ENCODE results near the gene TEKTIP1. TPM values are rescaled to one million over a fixed set of nuclear protein-coding genes. Genes with fewer than 3 reads are reported as not detected.
A peak's percentile ranks its signal among the peaks of the same experiment; 100 is the strongest.

The TEKTIP1 gene
- total and polyA plus RNA-seq, 9 of the 15 experiments (the other 6 are each of a cell fraction or from before 2014, with no cell fraction given) = 0.66 TPM; not detected in 8

- TF ChIP-seq, protein P1, sequence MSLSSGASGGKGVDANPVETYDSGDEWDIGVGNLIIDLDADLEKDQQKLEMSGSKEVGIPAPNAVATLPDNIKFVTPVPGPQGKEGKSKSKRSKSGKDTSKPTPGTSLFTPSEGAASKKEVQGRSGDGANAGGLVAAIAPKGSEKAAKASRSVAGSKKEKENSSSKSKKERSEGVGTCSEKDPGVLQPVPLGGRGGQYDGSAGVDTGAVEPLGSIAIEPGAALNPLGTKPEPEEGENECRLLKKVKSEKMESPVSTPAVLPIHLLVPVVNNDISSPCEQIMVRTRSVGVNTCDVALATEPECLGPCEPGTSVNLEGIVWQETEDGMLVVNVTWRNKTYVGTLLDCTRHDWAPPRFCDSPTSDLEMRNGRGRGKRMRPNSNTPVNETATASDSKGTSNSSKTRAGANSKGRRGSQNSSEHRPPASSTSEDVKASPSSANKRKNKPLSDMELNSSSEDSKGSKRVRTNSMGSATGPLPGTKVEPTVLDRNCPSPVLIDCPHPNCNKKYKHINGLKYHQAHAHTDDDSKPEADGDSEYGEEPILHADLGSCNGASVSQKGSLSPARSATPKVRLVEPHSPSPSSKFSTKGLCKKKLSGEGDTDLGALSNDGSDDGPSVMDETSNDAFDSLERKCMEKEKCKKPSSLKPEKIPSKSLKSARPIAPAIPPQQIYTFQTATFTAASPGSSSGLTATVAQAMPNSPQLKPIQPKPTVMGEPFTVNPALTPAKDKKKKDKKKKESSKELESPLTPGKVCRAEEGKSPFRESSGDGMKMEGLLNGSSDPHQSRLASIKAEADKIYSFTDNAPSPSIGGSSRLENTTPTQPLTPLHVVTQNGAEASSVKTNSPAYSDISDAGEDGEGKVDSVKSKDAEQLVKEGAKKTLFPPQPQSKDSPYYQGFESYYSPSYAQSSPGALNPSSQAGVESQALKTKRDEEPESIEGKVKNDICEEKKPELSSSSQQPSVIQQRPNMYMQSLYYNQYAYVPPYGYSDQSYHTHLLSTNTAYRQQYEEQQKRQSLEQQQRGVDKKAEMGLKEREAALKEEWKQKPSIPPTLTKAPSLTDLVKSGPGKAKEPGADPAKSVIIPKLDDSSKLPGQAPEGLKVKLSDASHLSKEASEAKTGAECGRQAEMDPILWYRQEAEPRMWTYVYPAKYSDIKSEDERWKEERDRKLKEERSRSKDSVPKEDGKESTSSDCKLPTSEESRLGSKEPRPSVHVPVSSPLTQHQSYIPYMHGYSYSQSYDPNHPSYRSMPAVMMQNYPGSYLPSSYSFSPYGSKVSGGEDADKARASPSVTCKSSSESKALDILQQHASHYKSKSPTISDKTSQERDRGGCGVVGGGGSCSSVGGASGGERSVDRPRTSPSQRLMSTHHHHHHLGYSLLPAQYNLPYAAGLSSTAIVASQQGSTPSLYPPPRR (CRISPR knock-in tag; IDR thresholded peaks at IDR 0.05; ENCODE audit: borderline replicate concordance) = no peak
- TF ChIP-seq PREB (CRISPR knock-in tag; IDR thresholded peaks at IDR 0.05) = no peak
- TF ChIP-seq ZNF512 (tag; IDR thresholded peaks at IDR 0.05) = no peak
- TF ChIP-seq KLF10 (CRISPR knock-in tag; IDR thresholded peaks at IDR 0.05) = no peak
- TF ChIP-seq MTF1 (CRISPR knock-in tag; IDR thresholded peaks at IDR 0.05; ENCODE audit: borderline replicate concordance) = no peak
- peak; percentile 14 to 64; a peak in 2 of 4 replicates for TF ChIP-seq KDM1A (IDR thresholded peaks at IDR 0.05)
- TF ChIP-seq HDAC2 (IDR thresholded peaks at IDR 0.05) = 0 out of 2 replicates have a peak, but pooled peaks have one; percentile 45
- TF ChIP-seq, protein P2, sequence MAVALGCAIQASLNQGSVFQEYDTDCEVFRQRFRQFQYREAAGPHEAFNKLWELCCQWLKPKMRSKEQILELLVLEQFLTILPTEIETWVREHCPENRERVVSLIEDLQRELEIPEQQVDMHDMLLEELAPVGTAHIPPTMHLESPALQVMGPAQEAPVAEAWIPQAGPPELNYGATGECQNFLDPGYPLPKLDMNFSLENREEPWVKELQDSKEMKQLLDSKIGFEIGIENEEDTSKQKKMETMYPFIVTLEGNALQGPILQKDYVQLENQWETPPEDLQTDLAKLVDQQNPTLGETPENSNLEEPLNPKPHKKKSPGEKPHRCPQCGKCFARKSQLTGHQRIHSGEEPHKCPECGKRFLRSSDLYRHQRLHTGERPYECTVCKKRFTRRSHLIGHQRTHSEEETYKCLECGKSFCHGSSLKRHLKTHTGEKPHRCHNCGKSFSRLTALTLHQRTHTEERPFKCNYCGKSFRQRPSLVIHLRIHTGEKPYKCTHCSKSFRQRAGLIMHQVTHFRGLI (CRISPR knock-in tag; IDR thresholded peaks at IDR 0.05) = no peak
- peak; percentile 55; the same call in 1 of the 2 replicates for TF ChIP-seq SMARCA5 (IDR thresholded peaks at IDR 0.05)
- TF ChIP-seq CTCF (IDR thresholded peaks at IDR 0.05 in 2 of 3, conservative IDR thresholded peaks at IDR 0.05 in 1 of 3; ENCODE audit: insufficient read depth in 2 of 3, low read depth in 1 of 3, low read length in 3 of 3) = no peak
- no peak for TF ChIP-seq ZBTB33 (CRISPR knock-in tag; IDR thresholded peaks at IDR 0.05)
Measured at GRCh38 chr19:3556423-3556977, 17.5 kb downstream of the TEKTIP1 start (continued).

All from K562 (cell line).